HepG2 (cell line): ENCODE results near the gene GPX2. TPM values are rescaled to one million over a fixed set of nuclear protein-coding genes. Genes with fewer than 3 reads are reported as not detected.
A peak's percentile ranks its signal among the peaks of the same experiment; 100 is the strongest.

Experiments used
- ATF7-NPFF ChIP-seq: sonication (generic); formaldehyde crosslinking; IDR thresholded peaks from 2 replicates; pipeline ENCODE4 v1.8.1; 2023; ENCODE audit warnings: mild to moderate bottlenecking, low read depth, missing genetic modification reagents, moderate library complexity
- CEBPB ChIP-seq: IDR thresholded peaks from 2 replicates; pipeline ENCODE4 v1.6.1; 2011; ENCODE audit warnings: low read depth, low read length, improper control_type of control experiment, borderline replicate concordance
- HNF1B ChIP-seq: sonication (generic); formaldehyde crosslinking; IDR thresholded peaks from 2 replicates; pipeline ENCODE4 v1.5.1; 2020; ENCODE audit warnings: mild to moderate bottlenecking, moderate library complexity, missing genetic modification reagents
- HNF4G ChIP-seq, 2 experiments: sonication (generic) in 1 of 2; formaldehyde crosslinking in 1 of 2; IDR thresholded peaks; 2 replicates each; pipeline versions ENCODE4 v1.4.0 to v1.6.1; 2011 to 2020; ENCODE audit warnings: borderline replicate concordance in 2 of 2, low read depth in 2 of 2, mild to moderate bottlenecking in 2 of 2, low read length in 1 of 2, missing genetic modification reagents in 1 of 2, moderate library complexity in 1 of 2
- SATB2 ChIP-seq: sonication (generic); formaldehyde crosslinking; IDR thresholded peaks from 2 replicates; pipeline ENCODE4 v1.5.0; 2020; ENCODE audit warnings: missing genetic modification reagents
- XBP1 ChIP-seq: sonication (generic); formaldehyde crosslinking; IDR thresholded peaks from 2 replicates; pipeline ENCODE4 v1.5.0; 2020; ENCODE audit warnings: missing genetic modification reagents
- ZBTB4 ChIP-seq: sonication (generic); formaldehyde crosslinking; IDR thresholded peaks from 2 replicates; pipeline ENCODE4 v1.4.0; 2020; ENCODE audit warnings: missing genetic modification reagents, mild to moderate bottlenecking, borderline replicate concordance
- ZC3H4 ChIP-seq: sonication (generic); formaldehyde crosslinking; IDR thresholded peaks from 2 replicates; pipeline ENCODE4 v1.4.0; 2020; ENCODE audit warnings: missing genetic modification reagents, borderline replicate concordance
- ZNF646 ChIP-seq: sonication (generic); formaldehyde crosslinking; IDR thresholded peaks from 2 replicates; pipeline ENCODE4 v1.9.0; 2021; ENCODE audit warnings: mild to moderate bottlenecking, missing genetic modification reagents
- polyA plus RNA-seq, 8 experiments: library from polyadenylated mRNA; depleted of rRNA in 3 of 8; stranded (reverse) in 7 of 8; unstranded in 1 of 8; fragments of >200 nt; fragmentation: Illumina TruSeq in 4 of 8; extraction: Trizol in 4 of 8; gene quantifications; 2 replicates each; pipeline versions ENCODE4 v1.2.1 to v1.2.3, GENCODE V29; 2011 to 2016; ENCODE audit warnings: low read depth in 4 of 8, missing spikeins in 1 of 8, mixed read lengths in 1 of 8; ENCODE audit not compliant: insufficient read depth in 1 of 8
- total RNA-seq, 5 experiments: library from RNA; depleted of rRNA; stranded (reverse); fragments of >200 nt; fragmentation: Illumina TruSeq; extraction: Trizol; gene quantifications; 2 replicates each; pipeline ENCODE4 v1.2.3, GENCODE V29; 2016; ENCODE audit warnings: low read depth in 1 of 5

The GPX2 gene
- total and polyA plus RNA-seq, 2 of the 13 experiments (the other 11 are each of a cell fraction or from before 2014, with no cell fraction given), result 526 to 674 TPM

- 0 out of 2 replicates have a peak, but pooled peaks have one; percentile 45 for TF ChIP-seq ZC3H4 (CRISPR knock-in tag)
- no peak for TF ChIP-seq SATB2 (CRISPR knock-in tag)
- no peak for TF ChIP-seq HNF4G (IDR thresholded peaks at IDR 0.05; ENCODE audit: borderline replicate concordance, low read depth, low read length)
- TF ChIP-seq HNF4G (CRISPR knock-in tag; IDR thresholded peaks at IDR 0.05; ENCODE audit: borderline replicate concordance, low read depth), result no peak
- TF ChIP-seq ZBTB4 (CRISPR knock-in tag), result no peak
- TF ChIP-seq ATF7-NPFF (CRISPR knock-in tag), result no peak
- TF ChIP-seq CEBPB, result no peak
- TF ChIP-seq HNF1B, result no peak
- no peak for TF ChIP-seq XBP1 (CRISPR knock-in tag)
- no peak for TF ChIP-seq ZNF646
- TF ChIP-seq, all 625 proteins: peak for 8
Observed at GRCh38 chr14:64940336-64940910, 2.1 kb downstream of the GPX2 start (continued).
